Kasumi-1 (cell line): ENCODE data around the gene FNDC11.
"Not testable (repeated sequence)": the region's sequence is repeated elsewhere in the genome, so short reads cannot be mapped to it uniquely, and the experiment has no call there.

Source experiments
- DNase-seq, 2 experiments: peaks; one replicate each; lab custom pipeline; 2025; lab: John Stamatoyannopoulos, UW

FNDC11 gene

GRCh38 chr20:63566395-63567135 is 12.6 kb downstream of the FNDC11 start:
- no peak for DNase-seq

GRCh38 chr20:63567136-63567385 is 13.1 kb downstream of the FNDC11 start:
- no peak for DNase-seq

- DNase-seq = peak; percentile 56 to 68
Observed at GRCh38 chr20:63567386-63568169, 13.6 kb downstream of the FNDC11 start.

- DNase-seq = no peak
Observed at GRCh38 chr20:63568170-63568981, 14.4 kb downstream of the FNDC11 start.

- DNase-seq = peak; percentile 9 to 17
Observed at GRCh38 chr20:63568986-63569949, 15.3 kb downstream of the FNDC11 start.

DNA sequence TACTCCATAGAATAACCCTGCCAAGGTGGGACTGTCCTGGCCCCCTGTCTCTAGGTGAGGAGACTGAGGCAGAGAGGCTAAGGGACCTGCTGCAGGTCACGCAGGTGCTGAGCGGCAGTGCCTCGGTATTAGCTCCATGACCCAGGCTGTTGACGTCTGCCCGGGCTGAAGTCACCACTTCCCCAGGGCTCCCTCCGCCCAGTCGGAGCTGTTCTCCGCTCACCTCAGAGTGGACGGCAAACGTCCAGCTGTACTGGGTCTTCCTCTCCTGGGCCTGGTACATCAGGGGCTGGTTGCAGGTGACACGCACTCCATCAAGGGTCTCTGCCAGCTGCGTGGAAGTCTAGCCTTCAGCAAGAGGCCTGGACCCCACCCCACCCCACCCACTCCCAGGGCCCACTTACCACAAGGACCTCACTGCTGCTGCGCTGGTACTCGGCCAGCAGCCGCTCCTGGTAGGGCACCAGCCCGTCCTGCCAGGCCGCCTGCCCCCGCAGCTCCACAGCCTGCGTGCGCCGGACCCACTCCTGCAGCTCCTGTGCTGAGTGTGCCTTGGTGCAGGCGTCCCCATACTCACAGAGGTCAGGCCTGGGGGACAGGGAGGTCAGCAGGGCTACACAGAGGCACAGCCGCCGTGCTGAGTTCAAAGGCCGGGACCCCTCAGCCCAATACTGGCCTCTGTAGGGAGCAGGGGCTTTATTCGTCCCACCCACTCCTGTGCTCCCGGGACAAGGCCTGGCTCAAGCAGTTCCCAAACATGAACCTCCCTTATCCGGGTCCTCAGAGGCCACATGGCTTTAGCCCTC is 16.5 kb downstream of the FNDC11 start:
- no peak for DNase-seq

DNA sequence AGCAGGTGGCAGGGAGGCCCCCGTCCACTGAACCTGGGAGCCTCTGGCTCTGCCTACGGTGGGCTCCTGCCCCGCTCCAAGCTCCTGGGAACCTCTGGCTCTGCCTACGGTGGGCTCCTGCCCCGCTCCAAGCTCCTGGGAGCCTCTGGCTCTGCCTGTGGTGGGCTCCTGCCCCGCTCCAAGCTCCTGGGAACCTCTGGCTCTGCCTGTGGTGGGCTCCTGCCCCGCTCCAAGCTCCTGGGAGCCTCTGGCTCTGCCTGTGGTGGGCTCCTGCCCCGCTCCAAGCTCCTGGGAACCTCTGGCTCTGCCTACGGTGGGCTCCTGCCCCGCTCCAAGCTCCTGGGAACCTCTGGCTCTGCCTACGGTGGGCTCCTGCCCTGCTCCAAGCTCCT is 17.1 kb downstream of the FNDC11 start:
- not testable (repeated sequence) for DNase-seq

- no peak for DNase-seq
Observed at GRCh38 chr20:63572071-63572787, 18.3 kb downstream of the FNDC11 start.

DNA sequence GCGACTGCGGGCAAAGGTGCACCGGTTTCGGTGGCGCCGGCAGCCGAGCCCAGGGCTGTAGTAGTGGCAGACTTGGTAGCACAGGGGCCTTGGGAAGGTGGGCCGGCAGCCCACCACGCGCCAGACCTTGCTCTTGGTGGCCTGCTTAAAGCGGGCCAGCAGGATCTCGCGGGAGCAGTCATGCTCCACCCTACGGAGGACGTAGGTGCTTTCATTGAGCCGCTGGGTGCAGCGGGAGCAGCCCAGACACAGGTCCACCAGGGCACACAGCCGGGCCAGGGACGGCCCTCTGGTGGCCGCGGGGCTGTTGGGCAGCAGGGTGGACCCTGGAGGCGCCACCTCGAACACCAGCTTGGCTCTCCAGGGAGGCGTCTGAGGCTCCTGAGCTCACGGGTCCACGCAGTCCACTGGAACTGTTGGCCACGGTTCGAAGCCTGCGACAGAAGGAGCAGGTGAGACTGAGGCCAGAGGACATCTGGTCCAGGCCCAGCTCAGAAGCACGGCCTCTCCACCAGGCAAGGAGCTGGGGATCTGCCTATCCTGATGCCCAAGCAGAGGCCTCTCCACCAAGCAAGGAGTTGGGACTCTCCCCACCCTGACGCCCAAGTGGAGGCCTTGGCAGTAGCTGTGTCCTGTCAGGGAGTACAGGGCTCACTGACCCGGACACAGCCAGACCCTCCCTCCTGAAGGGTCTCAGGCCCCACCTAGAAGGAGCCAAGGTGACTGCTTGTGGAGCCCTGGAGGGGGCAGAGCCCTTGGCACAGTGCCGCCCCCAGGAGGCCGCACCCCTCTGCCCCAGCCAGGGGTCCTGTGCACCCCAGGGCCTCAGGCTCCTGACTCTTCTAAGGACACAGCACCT is 19.1 kb downstream of the FNDC11 start:
- no peak for DNase-seq

DNA sequence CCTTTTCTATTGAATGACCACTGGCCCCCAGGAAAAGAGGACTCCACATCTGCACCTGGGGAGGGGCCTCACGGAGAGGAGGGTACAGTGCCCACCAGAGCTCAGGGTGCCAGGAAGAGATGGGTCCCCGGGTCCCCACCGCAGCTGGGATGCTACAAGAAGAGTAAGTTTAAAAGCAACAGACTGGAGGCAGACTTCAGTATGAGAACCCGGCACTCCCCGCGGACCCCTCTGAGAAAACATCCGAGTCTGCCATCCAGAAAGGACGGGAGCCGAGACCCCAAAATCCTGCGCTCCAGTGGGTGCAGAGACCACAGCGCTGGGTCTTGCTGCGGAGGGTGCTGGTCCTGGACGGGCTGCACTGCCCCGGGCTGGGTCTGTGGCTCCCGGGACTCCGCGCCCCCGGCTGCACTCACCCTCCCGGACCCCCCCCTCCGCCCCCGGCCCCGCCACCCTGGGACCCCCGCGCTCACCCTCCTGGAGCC is 19.7 kb downstream of the FNDC11 start:
- DNase-seq = no peak

- DNase-seq = peak; percentile 15 to 35
Observed at GRCh38 chr20:63574156-63574828, 20.3 kb downstream of the FNDC11 start, which contains the start of gene HELZ2. Gene HELZ2 (minus strand): TSS chr20:63574239. CDS start chr20:63572385, 1,854 bp downstream.

DNA sequence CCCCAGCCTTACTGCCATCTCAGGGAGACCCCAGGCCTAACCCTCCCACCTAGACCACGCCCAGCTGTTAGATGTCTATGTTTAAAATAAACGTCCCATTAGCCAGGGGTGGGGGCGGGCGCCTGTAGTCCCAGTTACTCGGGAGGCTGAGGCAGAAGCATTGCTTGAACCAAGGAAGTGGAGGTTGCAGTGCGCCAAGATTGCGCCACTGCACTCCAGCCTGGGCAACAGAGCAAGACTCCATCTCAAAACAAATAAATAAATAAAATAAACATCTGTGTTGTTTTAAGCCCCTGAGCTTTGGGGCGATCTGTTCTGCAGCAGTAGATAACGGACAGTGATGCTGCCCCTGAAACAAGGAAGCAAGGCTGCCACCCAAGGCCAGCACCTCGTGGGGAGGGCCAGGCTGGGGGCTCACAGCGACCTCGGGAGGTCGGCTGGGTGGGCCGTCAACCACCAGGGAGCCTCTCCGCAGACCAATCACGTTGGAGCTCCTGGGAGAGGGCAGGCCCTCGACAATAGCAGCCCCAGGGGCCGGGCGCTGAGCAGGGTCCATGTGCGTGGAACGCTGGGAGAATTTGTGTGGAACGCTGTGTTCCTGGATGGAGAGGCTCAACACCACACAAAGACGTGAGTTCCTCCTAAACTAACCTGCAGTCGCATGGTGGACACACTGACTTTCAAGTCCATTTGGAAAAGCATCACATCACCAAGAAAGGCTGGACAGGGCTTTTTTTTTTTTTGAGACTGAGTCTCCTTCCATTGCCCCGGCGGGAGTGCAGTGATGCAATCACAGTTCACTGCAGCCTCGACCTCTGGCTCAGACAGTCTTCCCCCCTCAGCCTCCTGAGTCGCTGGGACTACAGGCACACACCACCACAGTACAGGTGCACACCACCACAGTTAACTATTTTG is 21.1 kb downstream of the FNDC11 start:
- DNase-seq = no peak

DNA sequence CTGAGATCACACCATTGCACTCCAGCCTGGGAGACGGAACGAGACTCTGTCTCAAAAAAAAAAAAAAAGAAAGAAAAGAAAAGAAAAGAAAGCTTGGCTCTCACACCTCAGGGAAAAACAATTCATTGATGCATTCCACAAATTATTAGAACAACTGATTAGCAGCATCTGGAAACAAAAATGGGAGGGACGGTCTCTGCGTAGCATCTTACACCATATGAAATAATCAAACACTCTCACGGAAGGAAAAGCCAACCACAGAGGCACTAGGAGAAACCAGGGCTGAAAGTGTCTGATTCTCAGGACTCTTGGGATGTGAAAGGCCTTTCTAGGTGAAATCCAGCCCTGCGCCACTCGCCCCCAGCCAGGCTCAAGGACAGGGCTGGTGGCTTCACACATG is 22.4 kb downstream of the FNDC11 start:
- no peak for DNase-seq

GRCh38 chr20:63577317-63577894 is 23.4 kb downstream of the FNDC11 start:
- DNase-seq = no peak

DNA sequence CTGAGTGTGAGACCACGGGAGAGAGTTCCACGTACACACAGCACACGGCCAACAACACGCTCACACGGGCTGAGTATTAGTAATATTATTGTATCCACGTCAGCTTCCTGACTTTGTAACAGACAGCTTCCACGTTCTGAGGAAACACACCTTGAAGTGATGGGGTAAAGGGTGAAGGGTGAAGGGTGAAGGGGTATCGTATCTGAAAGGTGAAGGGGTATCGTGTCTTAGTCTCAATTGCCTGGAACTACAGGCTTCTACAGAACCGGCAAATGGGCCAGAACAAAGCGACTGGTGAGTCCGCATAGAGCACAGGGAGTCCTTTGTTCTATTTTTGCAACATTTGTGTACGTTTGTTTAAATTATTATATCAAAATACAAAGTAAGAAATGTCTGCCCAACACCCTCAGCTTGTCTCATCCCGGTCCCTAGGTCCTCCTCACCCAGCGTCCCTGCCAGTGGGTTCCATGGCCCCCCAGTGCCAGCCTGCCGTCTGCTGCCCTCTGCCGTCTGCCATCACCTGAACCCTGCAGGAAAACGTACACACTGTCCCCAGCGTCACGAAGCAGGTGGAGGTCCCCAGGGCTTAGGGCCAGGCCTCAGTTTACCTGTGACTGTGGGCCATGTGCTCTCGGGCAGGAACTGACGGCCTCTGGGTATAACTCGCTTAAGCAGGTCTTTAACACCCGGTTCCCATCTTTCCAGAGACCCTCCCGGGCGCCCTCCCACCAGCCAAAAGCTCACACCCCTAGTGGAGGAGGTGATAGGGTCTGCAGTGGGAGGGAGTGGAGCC is 24.5 kb downstream of the FNDC11 start:
- DNase-seq = peak in 1 of 2 experiments; percentile 3
